Measurements from ENCODE around the gene ACOT9.

DNA sequence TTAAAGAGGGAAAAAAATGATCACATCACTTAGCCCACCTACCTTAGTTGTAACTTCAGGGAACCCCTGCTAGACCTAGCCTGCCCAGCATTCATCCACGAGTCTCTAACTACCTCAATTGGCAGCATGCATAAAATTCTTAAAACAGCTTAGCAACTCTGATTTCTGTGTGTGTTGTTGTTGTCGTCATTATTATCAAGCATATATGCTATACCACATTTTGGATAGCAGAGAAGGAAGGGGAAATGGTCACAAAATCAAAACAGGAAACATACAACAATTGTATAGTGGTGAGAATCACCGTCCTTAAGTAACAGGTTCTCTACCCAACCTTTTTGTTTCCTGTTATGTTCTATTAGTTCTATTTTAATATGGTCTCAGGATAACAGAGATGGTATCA is 2.7 kb upstream of the ACOT9 start:
- TF ChIP-seq CTCF (IDR thresholded peaks at IDR 0.05 in 2 of 3, conservative IDR thresholded peaks at IDR 0.05 in 1 of 3; ENCODE audit: control insufficient read depth in 2 of 3, extremely low read depth in 1 of 3, insufficient read depth in 1 of 3, low read depth in 3 of 3, low read length in 3 of 3) = no peak
- no peak for TF ChIP-seq NBN (IDR thresholded peaks at IDR 0.05)
- TF ChIP-seq, protein P1, sequence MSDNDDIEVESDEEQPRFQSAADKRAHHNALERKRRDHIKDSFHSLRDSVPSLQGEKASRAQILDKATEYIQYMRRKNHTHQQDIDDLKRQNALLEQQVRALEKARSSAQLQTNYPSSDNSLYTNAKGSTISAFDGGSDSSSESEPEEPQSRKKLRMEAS (IDR thresholded peaks at IDR 0.05; ENCODE audit: low read depth, low read length) = no peak
- TF ChIP-seq HCFC1 (IDR thresholded peaks at IDR 0.05; ENCODE audit: low read length) = no peak
- no peak for TF ChIP-seq ESRRA (IDR thresholded peaks at IDR 0.05; ENCODE audit: low read length)
- TF ChIP-seq ZNF24 (IDR thresholded peaks at IDR 0.05) = no peak
- no peak for TF ChIP-seq ASH2L (IDR thresholded peaks at IDR 0.05; ENCODE audit: borderline replicate concordance, low read depth)
- no peak for TF ChIP-seq ZZZ3 (IDR thresholded peaks at IDR 0.05; ENCODE audit: control insufficient read depth, insufficient read length, low read depth)
- TF ChIP-seq POLR2AphosphoS5 (IDR thresholded peaks at IDR 0.05; ENCODE audit: low read length) = no peak
- TF ChIP-seq PML (IDR thresholded peaks at IDR 0.05; ENCODE audit: low read length) = no peak

Data from GM12878 (cell line).